AG04449 (cell line): ENCODE data around the gene FSCB.

ENCODE experiments used
- CTCF ChIA-PET: fragments of 350-600 bp; formaldehyde crosslinking; extraction: SDS; loops from one replicate; lab custom pipeline; 2021; ENCODE audit warnings: antibody characterized with exemption; lab: Yijun Ruan, JAX
- POLR2A ChIA-PET: fragments of 400-600, 350-600 bp; formaldehyde crosslinking; extraction: SDS; loops from one replicate; lab custom pipeline; 2020; ENCODE audit warnings: antibody characterized with exemption, inconsistent platforms; lab: Yijun Ruan, JAX
- DNase-seq: peaks from one replicate; pipeline ENCODE4 v3.0.0-alpha.2; 2010; ENCODE audit warnings: low read depth, low spot score
- H3K4me3 ChIP-seq: 2 replicates; pipeline ENCODE4 v1.5.1; 2011; ENCODE audit warnings: low read depth, mild to moderate bottlenecking, control low read depth, low read length
- CTCF ChIP-seq: IDR thresholded peaks from one replicate; pipeline ENCODE4 v1.5.1; 2011; ENCODE audit warnings: mild to moderate bottlenecking, moderate library complexity, low read length, control low read depth, inconsistent platforms; ENCODE audit not compliant: insufficient read depth; ENCODE audit errors: missing control alignments

Gene FSCB

GRCh38 chr14:44508834-44509233 lies 1.8 kb upstream of the FSCB start:
- POLR2A ChIA-PET, result no interaction called here
- no peak for TF ChIP-seq CTCF
- CTCF ChIA-PET, result no interaction called here
- no peak overlapping the region for H3K4me3 ChIP-seq
- DNase-seq, result no peak

GRCh38 chr14:44505588-44505987 lies 1.5 kb downstream of the FSCB start:
- ChIA-PET POLR2A (no interaction called here), CTCF (no interaction called here)
- H3K4me3 ChIP-seq, result no peak overlapping the region
- DNase-seq, result no peak
- TF ChIP-seq CTCF, result no peak

GRCh38 chr14:44497148-44497547 lies 9.9 kb downstream of the FSCB start:
- no peak for DNase-seq
- ChIA-PET CTCF (no interaction called here), POLR2A (no interaction called here)
- H3K4me3 ChIP-seq, result no peak overlapping the region
- TF ChIP-seq CTCF, result no peak

GRCh38 chr14:44494137-44494536 lies 12.9 kb downstream of the FSCB start:
- DNase-seq, result no peak
- POLR2A ChIA-PET, result no interaction called here
- CTCF ChIA-PET, result no interaction called here

GRCh38 chr14:44490966-44491365 lies 16.1 kb downstream of the FSCB start:
- CTCF ChIA-PET, result no interaction called here
- DNase-seq, result no peak
- no peak overlapping the region for H3K4me3 ChIP-seq
- POLR2A ChIA-PET, result interaction anchor here (0.6 kb wide), 1 partner anchor 10 kb away, joined by 3 read pairs; no protein-coding TSS in a partner anchor
- TF ChIP-seq CTCF, result no peak

More at GRCh38 chr14:44494137-44494536, 12.9 kb downstream of the FSCB start:
- no peak for TF ChIP-seq CTCF
- H3K4me3 ChIP-seq, result no peak overlapping the region

GRCh38 chr14:44477953-44478352 lies 29.1 kb downstream of the FSCB start:
- DNase-seq, result no peak
- H3K4me3 ChIP-seq, result no peak overlapping the region
- ChIA-PET POLR2A (no interaction called here), CTCF (no interaction called here)
- TF ChIP-seq CTCF, result no peak
